HG03460 (cell line): ENCODE data around the gene NPPA.
"Not testable (repeated sequence)": the region's sequence is repeated elsewhere in the genome, so short reads cannot be mapped to it uniquely, and the experiment has no call there.

Experiments used
- ATAC-seq: cut with Tn5 transposase; IDR thresholded peaks from one replicate; pipeline ENCODE4 v1.9.1; 2021; ENCODE audit not compliant: unreplicated experiment

Gene NPPA

DNA sequence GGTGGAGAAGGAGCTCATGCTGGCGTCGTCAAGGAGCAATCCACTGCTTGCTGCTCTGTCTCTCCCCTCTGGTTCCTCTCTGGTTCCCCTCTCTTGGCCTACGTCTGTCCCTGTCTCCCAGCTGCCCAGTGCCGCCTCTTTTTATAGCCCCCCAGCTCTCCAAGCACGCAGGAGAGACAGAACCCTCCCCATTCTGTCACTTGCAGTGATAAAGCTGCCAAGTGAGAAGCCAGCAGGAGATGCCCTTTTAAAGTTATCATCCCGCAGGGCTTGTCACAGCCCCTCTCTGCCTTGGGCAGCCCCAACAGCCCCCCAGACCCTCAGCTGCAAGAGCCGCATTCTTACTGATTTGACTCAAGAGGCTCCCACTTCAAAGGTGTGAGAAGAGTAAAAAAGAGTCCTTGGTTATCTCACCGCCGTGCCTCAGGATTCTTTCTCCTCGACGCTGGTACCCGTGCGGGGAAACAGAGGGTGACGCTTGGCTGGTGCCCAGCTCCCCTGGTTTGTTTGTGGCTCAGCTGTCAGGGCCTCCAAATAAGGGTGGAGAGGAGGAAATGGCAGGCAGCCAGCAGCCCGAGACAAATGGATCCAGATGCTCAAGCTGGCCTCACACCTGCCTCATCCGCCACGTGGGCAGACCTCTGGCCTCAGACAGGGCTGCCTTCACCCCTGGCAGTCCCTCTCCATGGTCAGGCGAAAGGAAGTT lies at the start of gene NPPA:
NPPA (minus strand) TSS at position 117 of the 706 bp plus-strand sequence; CDS start at position 18, 99 bp downstream.
- no peak for ATAC-seq

DNA sequence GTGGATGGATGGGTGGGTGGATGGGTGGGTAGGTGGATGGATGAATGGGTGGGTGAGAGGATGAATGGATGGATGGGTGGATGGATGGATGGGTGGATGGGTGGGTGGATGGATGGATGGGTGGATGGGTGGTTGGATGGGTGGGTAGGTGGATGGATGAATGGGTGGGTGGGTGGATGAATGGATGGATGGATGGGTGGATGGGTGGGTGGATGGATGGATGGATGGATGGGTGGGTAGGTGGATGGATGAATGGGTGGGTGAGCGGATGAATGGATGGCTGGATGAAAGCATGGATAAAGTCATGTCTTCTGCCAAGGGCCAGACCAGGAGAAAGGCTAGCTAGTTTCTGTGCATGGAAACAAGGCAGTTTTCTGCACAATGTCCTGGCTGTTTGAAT lies 46.9 kb upstream of the NPPA start:
- ATAC-seq: not testable (repeated sequence)

- no peak for ATAC-seq
These were observed 46.3 kb upstream of the NPPA start for GRCh38 chr1:11893907-11894251.

- ATAC-seq: no peak
These were observed 44.0 kb upstream of the NPPA start for GRCh38 chr1:11891433-11892186.

GRCh38 chr1:11888877-11889208 lies 41.3 kb upstream of the NPPA start:
- ATAC-seq: no peak

DNA sequence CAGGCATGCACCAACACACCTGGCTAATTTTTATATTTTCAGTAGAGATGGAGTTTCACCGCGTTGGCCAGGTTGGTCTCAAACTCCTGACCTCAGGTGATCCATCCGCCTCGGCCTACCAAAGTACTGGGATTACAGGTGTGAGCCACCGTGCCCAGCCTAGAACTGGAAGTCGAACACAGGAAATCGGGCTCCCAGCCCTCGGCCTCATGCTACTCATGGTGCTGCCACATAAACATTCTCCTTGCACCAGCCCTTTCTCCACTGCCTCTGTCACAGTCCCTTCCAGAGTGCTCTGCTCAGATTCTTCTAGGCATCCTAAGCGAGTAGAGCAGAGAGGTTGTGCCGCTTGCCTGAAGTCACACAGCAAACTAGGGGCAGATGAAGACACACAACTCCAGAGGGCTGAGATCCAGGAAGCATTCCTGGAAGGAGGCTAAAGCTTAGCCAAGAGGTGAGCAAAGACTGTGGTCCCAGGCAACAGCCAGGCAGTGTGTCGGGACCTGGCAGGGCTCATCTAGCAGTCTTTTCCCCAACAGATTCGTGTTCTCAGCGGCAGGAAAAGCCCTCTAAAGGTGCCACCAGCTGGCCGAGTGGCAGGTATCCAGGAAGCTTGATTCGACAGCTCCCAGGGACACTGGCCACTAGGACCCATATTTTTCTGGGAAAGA lies 40.8 kb upstream of the NPPA start:
- ATAC-seq: no peak

GRCh38 chr1:11887666-11888007 lies 40.1 kb upstream of the NPPA start:
- no peak for ATAC-seq

- no peak for ATAC-seq
These were observed 39.5 kb upstream of the NPPA start for GRCh38 chr1:11886986-11887665.

DNA sequence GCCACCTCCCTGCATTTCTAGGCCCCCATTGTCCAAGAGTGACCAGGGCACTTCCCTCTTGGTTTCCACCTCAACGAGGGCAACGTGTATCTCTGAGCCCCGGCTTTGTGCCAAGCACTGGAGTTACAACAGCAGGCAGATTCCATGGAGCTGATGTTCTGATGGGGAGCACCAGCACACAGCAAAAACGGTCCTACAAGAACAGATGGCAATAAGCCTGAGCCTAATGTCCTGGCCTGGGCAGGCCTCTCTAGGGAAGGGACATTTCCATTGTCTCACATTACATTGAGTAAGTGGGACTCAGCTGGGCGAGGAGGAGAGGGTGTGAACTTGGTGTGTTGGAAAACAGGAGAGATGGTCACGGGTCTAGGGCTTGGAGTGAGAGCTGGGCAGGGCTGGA lies 38.3 kb upstream of the NPPA start:
- ATAC-seq: no peak

DNA sequence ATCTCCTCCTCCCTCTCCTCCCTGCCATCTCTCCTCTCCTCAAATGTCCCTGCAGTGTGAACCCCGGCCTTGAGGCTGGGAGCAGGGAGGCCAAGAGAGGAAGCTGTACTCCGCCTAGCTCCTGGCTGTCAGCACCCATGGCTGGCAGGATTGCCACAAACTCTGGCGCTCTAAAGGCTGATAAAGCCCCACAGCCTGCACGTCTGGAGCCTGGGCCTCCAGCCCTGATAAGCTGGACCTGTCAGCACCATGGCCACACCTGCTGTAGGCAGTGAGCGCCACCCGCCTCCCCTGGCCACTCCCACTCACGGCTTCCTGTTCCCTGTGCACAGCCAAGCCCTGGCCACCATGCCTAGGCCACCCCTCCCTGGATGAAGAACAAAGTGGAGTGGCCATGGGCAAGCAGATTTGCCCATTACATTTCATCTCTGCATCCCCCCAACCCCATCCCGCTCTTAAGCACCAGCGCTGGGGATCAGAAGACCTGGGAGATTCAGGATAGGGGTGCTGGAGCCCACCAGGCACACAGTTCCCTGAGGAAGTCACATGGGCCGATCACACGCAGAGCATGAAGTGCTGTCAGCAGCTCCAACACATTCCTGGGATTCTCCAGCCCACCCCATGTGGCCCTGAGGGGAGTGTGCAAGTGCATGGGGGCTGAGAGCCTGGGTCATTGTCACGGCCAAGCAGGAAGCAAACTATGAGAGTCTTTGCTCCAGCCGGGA lies 35.4 kb upstream of the NPPA start:
- no peak for ATAC-seq

DNA sequence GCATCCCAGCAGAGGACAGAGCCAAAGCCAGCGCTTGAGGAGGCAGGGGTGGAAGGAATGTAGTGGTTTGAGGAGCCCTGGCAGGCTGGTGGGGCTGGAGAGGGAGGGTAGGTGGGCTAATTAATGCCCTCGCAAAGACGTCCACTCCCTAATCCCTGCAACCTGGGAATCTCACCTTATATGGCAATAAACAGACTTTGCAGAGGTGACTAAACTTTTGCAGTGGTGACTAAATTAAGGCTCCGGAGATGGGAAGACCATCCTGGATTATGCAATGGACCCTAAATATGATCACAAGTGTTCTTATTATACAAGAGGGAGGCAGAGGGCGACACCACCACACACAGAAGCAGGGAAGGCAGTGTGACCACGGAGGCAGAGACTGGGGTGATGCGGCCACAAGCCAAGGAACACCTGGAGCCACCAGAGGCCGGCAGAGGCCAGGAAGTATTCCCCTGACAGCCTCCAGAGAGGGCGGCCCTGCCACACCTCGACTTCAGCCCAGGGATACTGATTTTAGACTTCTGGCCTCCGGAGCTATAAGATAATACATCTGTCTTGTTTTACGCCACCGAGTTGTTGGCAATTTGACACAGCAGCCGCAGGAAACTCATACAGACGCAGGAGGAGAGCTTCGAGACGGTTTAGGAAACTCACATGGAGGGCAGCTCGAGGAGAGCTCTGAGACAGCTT lies 34.3 kb upstream of the NPPA start:
- no peak for ATAC-seq

DNA sequence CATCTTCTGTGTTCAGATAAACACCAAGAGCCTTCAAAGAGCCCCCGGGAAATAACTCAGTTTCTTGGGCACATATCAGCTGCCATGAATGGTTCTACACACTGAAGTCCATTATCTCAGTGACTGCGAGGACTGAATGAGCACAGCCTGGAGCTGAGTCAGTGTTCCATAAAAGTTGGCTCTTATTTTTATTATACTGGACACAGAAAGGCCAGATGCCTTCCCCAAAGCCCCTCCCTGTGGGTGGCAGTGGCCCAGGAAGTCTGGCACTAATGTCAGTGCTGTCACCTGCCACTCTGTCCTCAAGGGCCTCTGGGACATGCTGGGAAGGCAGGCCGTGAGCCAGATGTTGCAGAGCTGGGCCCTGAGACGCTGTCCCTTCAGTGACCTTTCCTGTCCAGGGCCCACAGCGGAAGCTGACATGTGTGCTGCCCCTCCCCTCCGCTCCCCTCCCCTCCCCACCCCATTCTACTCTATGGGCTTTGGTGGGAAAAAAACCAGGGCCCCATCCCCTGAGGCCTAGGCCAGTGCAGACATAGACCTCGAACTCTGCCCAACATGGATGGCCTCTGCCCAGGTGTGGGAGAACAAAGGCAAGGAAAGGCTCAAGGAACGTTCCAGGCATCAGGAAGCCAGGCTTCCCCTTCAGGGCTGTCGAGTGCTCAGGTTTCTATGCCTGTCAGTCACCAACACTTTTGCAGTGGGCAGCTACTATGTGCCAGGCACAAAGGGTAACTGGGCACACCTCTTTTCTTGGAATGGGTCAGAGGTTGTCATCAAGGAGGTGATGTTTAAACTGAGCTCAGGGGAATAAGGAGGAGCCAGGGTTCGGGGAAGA lies 33.5 kb upstream of the NPPA start:
- no peak for ATAC-seq

DNA sequence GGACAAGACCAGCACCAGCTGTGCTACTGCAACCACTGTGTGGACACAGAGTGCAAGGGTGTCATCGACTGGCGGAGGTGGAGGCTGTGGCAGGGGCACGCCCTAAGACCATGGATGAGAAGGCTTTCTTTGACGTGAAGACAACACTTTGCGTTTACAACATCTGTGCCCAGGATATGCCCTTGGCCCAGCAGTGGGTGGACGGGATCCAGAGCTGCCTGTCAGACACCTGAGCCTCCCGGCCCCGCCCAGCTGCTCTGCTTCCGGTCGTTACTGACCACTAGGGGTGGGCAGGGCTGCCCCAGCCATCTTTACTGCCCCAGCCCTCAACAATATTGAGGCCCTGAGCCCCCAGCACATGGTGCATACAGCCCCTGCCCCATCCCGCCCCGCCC lies 32.6 kb upstream of the NPPA start:
- no peak for ATAC-seq

DNA sequence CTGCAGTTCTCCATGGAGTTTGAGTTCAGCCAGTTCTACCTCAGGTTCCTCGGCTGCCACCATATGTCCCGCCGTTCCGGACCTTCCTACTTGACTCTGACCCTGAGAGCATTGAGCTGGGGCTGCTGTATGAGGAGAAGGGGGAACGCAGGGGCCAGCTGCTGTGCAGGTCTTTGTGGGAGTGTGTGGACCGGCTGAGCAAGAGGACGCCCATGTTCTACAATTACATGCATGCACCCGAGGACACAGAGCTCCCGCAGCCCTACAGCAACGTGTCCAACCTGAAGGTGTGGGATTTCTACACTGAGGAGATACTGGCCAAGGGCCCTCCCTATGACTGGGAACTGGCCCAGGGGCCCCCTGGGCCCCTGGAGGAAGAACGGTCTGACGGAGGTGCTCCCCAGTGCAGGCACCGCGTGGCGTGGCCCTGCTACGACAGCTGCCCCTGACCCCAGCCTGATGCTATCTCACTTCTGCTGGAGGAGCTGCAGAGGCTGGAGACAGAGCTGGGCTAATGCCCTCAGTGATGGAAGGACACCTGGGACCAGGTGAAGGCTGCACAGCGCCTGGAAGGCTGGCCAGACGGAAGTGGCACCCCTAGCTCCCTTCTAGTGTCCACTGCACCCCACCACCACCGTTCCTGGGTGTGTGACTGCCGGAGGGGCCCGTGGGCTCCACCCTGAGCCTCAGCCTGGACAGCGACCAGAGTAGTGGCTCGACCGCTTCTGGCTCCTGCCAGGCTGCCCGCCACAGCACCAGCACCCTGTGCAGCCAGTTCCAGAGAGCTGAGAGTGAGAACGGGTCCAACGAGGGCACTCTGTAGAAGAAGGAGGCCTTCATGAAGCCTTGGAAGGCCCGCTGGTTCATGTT lies 32.0 kb upstream of the NPPA start:
- no peak for ATAC-seq

DNA sequence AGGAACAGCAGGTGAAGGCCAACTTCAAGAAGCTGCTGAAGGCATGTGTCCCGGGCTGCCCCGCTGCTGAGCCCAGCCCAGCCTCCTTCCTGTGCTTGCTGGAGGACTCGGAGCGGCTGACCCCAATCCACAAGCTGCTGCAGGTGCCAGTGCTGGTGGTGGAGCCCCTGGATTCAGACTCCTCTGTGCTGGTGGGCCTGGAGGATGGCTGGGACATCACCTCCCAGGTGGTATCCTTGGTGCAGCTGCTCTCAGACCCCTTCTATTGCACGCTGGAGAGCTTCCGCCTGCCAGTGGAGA lies 31.3 kb upstream of the NPPA start:
- no peak for ATAC-seq

GRCh38 chr1:11878081-11878890 lies 30.7 kb upstream of the NPPA start:
- ATAC-seq: no peak

GRCh38 chr1:11877074-11877473 lies 29.5 kb upstream of the NPPA start:
- no peak for ATAC-seq

DNA sequence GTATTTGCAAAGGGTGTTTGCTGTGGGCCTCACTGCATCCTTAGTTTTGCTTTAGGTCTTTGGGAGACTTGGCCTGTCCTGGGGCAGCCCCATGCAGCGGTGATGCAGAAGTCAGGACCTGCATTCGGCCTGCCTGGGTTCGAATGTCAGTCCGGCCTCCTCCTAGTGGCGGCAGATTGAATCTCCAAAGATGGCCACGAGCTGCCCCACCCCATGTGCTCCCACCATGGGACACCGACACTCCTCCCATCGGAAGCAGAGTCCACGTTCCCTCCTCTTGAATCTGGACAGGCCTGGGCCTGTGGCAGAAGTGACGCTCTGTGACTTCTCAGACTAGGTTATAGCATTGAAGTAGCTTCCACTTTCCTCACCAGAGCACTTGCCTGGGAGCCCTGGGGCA lies 27.5 kb upstream of the NPPA start:
- ATAC-seq: no peak
